IPS-NIHi11 (cell line): ENCODE results near the gene ARHGAP42.
A peak's percentile ranks its signal among the peaks of the same experiment; 100 is the strongest.

Experiments
- DNase-seq: peaks from one replicate; pipeline ENCODE4 v3.0.0; 2012; ENCODE audit warnings: mixed read lengths, low spot score

The ARHGAP42 gene

DNA sequence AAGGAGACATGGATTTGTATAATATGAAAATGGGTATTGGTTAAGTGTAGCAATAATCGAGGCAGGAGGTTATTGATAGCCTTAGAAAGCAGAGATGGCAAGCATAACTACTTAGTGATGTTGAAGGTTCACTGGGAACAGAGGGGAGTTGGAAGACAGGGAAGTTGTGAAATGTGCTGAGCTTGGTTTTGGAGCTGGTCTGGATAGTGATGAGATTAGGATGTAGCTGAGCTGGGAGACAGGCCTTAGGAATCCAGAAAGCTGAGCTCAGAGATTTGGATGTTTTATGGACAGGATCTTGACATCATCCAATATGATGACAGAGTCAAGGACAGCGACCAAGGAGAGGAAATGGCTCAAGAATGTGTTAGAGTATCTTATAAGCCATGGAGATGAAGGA lies 113.1 kb downstream of the ARHGAP42 start:
- DNase-seq: no peak

GRCh38 chr11:100801225-100801999 lies 114.3 kb downstream of the ARHGAP42 start:
- DNase-seq: no peak

DNA sequence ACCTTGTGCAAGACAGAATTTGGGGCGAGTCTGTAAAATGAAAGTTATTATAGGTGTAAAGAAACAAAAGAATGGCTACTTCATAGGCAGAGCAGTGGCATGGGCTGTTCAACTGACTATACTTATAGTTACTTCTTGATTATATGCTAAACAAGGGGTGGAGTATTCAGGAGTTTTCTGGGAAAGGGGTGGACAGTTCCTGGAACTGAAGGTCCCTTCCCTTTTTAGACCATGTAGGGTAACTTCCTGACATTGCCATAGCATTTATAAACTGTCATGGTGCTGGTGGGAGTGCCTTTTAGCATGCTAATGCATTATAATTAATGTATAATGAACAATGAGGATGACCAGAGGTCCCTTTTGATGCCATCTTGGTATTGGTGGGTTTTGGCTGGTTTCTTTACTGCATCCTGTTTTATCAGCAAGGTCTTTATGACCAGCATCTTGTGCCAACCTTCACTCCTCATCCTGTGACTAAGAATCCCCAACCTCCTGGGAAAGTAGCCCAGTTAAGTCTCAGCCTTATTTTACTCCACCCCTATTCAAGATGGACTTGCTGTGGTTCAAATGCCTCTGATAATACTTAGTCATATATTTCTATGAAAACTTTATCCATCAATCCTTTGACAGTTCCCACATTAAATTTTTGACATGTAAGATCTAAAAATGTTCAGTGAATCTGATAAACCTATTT lies 118.6 kb downstream of the ARHGAP42 start:
- no peak for DNase-seq

DNA sequence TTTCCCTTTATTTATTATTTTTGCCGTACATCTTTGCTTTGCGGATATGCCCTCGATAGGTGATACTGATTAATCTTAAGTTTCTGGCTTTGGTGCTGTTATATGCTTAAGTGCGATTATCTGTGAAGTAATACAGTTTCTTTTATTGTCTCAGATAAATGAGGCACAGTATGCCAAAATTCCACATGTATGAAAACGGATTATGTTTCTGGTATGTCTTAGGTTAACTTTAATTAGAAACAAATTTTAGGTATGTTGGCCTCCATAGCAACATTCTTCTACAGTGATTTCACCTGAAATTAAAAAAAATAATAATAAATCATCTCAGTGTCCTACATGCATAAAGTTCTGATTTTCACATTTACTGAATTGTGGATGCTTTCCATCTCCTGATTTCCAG lies 119.2 kb downstream of the ARHGAP42 start:
- DNase-seq: no peak

DNA sequence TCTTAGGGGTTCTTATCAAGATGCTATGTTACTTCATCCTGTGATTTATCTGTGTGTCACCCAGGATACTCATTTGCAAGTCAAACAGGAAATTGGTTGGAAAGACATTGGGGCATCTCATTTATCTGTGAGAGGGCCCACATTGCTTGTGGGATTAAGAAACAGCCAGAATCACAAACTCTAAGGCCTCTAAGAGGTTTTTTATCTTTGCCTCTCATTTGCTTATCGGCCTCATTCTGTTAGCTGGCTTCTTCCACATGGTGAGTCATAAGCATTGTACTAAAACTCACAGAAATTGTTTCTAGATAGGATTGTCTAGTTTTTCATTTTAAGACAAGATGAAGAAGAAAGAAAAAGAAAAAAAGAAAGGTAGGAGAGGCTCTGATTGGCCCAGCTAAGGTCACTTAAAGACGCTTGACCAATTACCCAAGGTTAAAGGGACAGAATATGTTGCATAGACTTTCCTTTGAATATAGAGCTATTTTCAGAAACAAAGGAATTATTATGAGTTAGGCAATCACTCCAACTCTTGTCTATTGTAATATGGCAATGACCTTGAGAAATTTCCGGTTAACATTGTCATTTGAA lies 121.9 kb downstream of the ARHGAP42 start:
- DNase-seq: no peak

DNA sequence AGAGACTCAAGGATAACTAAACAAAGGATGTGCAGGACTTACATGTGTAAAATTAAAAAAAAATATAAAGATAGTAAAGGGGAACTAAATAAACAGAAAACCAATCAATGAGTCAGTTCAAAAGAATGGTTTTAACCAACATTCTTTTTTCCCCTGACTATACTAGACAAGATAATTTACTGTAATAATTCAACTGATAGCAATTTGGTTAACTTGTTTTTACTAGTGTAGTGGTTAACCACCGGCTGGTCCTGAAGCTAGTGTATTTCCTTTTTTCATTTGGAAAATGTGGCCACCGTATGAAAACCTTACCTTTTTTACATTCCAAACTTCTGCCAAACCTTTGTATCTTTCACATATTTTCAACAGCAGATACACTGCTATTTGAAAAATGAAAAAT lies 123.1 kb downstream of the ARHGAP42 start:
- no peak for DNase-seq

DNA sequence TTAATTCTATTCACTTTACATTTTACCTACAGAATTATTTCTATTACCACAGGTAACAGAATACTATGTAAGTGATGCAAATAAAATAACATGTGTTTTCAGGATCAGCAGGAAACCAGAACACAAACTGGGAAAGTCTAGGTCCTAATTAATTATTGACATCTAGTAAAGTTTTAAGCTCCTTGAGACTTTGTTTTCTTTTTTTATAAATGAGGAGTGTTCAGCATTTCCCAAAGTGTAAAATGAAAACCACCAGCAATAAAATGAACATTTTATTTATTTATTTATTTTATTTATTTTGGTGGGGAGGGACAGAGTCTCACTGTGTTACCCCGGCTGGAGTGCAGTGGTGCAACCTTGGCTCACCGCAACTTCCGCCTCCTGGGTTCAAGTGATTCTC lies 123.6 kb downstream of the ARHGAP42 start:
- no peak for DNase-seq

DNA sequence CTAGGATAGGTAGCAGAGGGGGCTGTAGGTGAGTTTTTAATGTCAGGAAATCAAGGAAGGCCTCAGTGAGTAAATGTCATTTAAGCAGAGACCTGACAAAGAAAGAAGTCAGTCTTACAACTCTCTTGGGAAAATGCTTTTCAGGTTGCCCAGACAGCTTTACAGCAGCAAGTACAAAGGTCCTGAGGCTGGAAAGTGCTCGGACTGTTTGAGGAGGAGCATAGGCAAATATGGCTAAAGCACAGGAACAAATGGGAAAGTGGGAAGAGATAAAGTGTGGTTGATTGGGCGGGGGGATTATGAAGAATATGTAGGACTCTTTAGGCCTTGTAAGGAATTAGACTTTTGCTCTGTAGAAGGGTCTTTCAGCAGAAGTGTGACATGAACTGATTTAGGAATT lies 125.4 kb downstream of the ARHGAP42 start:
- no peak for DNase-seq

- no peak for DNase-seq
Measured at GRCh38 chr11:100815787-100816330, 128.8 kb downstream of the ARHGAP42 start.

DNA sequence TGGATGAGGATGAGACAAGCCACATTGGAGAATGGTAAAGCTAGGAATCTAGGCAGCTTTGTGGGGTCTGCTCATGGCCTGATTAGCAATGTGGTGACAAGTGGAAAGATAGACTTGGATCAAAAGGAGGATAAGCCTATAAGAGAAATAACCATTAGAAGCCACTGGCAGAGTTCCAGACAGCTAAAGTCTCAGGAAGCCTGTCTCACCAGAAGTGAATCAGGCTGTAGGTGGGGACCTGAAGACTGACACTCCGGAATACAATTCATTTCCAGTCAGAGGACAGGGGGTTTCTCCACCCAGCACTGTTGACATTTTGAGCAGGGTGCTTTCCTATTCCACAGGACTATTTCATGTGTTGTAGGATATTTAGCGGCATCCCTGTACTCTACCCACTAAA lies 129.7 kb downstream of the ARHGAP42 start:
- DNase-seq: no peak

DNA sequence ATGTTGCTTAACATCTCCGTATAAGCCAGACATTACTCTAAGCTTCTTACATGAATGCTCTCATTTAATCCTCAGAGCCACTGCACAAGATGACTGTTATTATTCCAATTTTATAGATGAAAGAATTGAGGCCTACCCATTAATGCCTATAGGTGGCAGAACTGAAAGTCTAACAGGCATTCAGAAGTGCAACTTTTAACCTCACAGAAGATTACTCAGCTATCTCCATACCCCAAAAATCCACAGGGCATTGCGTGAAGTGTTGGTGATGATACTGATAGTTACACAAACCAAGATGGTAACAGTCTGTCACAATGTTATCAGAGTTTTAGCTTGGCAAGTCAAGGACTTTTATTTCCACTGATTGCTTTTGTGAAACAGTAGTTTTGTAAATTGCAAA lies 130.5 kb downstream of the ARHGAP42 start:
- DNase-seq: no peak

DNA sequence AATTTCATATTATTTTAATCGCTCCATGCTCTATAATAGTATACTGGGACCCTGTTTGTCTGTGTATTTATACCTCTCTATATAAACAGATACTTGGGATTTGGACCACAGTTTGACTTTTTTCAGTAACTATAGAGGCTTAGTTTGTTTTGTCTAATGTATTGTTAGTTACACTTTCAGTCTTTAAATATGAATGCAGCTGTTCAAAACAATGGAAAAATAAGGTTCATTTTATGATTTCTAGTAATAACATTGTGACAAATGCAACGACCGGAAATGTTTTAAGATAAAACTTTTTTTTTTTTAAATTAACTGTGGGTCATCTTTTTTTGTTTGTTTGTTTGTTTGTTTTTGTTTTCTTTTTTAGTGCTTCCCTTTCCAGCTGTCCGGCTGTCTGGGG lies 133.5 kb downstream of the ARHGAP42 start:
- DNase-seq: no peak

GRCh38 chr11:100821198-100821597 lies 134.1 kb downstream of the ARHGAP42 start:
- DNase-seq: no peak

DNA sequence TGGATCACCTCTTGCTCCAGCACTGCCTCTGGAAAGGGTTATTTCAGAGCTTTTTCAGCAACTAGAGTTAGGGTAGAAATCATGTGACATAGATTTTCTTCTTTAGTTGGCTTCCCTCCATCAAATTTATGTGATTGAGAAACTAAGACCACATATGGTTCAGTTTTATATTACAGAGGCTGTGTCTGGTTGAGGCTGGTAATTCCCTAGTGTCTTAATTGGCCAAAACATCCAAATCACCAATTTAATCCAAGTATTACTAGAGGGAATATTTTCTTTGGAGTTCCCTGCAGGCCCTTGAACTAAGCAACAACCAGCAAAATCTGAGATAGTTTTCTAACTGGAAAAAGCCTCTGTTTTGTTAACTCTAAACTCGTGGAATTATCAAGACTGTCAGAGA lies 136.3 kb downstream of the ARHGAP42 start:
- no peak for DNase-seq

GRCh38 chr11:100824041-100824809 lies 137.1 kb downstream of the ARHGAP42 start:
- no peak for DNase-seq

DNA sequence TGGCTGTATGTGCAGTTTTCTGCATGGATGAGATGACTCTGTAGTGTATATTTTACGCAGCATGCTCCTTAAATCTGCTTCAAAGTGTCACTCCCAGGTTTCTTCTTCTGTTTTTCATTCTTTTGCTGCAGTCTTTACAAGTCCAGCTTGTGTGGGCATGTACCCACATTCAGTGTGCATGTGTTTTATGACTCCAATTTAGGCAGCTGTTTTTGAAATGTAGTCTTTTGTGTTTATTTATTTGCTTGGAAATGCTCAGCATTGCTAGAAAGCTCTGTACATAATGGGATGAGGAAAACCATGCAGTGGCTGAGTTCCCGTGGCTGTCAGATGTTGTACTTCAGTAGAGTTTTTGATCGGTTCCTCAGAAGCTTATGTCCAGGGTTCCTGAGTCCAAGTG lies 138.5 kb downstream of the ARHGAP42 start:
- DNase-seq: no peak

DNA sequence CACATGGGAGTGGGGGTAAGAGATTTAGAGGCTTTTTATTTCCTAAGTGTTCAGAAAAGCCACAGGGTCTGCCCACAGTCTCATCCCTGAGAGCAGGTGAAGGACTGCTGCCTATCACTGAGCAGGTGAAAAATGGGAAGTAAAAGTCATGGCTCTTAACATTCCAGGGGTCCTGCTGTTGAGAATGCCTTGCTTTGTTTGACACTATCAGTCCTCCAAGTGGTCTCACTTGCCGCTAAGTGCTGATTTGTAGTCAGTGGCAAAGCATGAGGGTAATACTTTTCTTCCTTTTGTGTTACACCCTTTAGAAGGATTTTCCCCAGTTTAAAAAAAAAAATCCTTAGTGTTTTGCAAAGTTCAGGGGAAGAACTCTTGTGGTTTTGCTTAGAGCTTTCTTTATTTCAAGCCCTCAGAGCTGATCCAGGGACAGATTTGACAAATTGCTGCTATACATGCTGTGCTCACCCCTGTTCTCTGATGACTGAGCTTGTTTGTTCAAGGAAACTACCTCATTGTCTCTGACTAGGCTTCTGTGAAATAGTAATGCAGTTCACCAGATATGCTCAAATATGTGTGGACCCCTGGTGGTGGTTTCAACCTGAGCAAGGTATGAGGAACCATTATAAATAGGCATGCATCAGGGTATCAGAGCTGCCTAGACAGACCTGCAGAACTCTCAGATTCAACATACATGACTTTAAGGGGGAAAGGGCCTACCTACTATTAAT lies 141.0 kb downstream of the ARHGAP42 start:
- peak; percentile 46 for DNase-seq

DNA sequence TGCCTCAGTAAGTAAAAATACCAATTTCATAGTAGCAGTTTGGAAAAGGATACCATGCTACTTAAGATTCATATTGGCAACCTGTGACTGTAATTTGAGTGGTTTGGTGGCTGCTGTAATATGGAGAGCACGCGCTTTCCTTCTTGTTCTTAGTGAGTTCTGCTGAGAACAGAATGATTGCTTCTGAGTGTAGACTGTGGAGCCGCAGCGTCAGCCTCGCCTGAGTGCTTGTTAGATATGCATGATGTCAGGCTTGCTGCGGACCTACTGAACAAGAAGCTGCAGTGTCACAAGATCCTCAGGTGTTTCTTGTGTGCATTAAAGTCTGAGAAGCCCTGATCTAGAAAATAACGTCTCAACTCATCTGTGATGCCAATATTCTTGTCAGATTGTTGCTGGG lies 143.2 kb downstream of the ARHGAP42 start:
- DNase-seq: peak; percentile 21

DNA sequence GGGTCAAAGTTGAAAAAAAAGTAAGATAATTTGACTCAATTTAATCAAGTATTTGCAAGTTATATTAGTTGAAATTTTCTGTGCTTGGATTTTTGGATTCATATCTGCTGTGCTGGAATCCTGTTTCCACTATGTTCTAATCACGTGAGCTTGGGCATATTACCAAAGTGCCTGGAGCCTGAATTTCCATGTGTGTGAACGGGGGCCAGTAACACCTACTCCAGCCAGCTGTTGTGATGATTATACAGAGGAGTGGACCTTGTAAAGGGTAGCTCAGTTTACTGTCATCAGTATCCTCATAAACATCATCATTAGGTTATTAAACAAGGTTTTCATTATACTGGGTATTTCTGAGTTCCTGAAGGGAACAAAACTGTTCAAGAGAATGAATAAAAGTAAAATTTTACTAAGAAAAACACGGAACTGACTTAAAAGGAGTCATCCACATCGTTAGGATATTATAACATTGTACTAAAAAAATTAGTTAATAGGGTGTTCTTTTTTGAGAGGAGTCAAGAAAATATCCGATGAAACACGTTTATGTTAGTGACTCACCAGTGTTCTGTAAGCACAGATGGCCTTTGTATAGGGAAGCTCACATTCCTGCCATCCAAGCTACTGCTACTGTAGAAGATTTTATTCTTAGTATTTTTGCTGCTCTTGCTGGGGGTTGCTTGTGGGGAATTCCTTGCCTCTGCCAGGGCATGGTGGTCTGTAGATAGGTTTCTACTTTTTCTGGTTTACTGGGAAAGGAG lies 144.1 kb downstream of the ARHGAP42 start:
- no peak for DNase-seq

GRCh38 chr11:100831929-100832494 lies 144.9 kb downstream of the ARHGAP42 start:
- no peak for DNase-seq

DNA sequence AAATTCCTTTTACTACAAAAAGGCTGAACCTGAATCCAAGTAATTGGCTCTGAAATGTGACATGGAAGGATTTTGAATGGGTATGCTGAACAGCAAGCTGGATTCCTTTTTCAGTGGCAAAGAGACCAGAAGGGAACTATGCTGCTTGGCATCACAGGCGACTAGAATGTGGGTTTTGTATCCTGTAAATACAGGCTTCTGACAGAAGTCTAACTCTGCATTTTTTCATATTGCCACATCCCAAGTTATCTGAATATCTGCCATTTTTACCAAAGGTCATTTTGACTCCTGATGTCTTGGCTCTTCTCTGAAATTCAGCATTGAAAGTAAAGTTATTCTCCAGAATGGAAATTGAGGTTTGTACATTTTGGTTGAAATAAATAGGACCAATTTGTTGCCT lies 145.7 kb downstream of the ARHGAP42 start:
- DNase-seq: no peak
